GM12878 (cell line): ENCODE results near the gene TRPM3.

Source experiments
- BCLAF1 ChIP-seq: fragments of 450-650 bp; IDR thresholded peaks from 2 replicates; pipeline ENCODE4 v1.6.1; 2017; ENCODE audit warnings: antibody characterized with exemption, mild to moderate bottlenecking, moderate library complexity
- CBFB ChIP-seq: IDR thresholded peaks from 2 replicates; pipeline ENCODE4 v1.6.1; 2016; ENCODE audit warnings: antibody characterized with exemption, low read depth
- EZH2 ChIP-seq: IDR thresholded peaks from 2 replicates; pipeline ENCODE4 v1.6.1; 2012; ENCODE audit warnings: low read depth, mild to moderate bottlenecking, control low read depth, inconsistent platforms, low read length, borderline replicate concordance; ENCODE audit not compliant: control insufficient read depth
- MXI1 ChIP-seq: fragments of 150-350 bp; IDR thresholded peaks from 2 replicates; pipeline ENCODE4 v1.6.1; 2011; ENCODE audit warnings: low read depth, mild to moderate bottlenecking, inconsistent platforms, low read length, improper control_type of control experiment
- POLR2A ChIP-seq: IDR thresholded peaks from 2 replicates; pipeline ENCODE4 v1.6.1; 2011; ENCODE audit warnings: low read depth, mild to moderate bottlenecking, low read length
- RFX5 ChIP-seq: IDR thresholded peaks from 2 replicates; pipeline ENCODE4 v1.6.1; 2011; ENCODE audit warnings: low read depth, low read length, improper control_type of control experiment
- TF ChIP-seq, protein P1 (sequence below), 3 experiments: IDR thresholded peaks in 2 of 3; conservative IDR thresholded peaks in 1 of 3; 2 replicates each; pipeline ENCODE4 v1.5.1; 2011; ENCODE audit warnings: low read depth in 3 of 3, low read length in 3 of 3, mild to moderate bottlenecking in 3 of 3, control low read depth in 2 of 3, moderate library complexity in 2 of 3, inconsistent platforms in 1 of 3, mixed read lengths in 1 of 3; ENCODE audit not compliant: control insufficient read depth in 2 of 3, insufficient read depth in 1 of 3; ENCODE audit errors: extremely low read depth in 1 of 3
- TF ChIP-seq, protein P2 (sequence below): IDR thresholded peaks from 2 replicates; pipeline ENCODE4 v1.6.1; 2012; ENCODE audit warnings: improper control_type of control experiment, low read depth, low read length; ENCODE audit not compliant: insufficient replicate concordance
- TF ChIP-seq, protein P3 (sequence below): IDR thresholded peaks from 2 replicates; pipeline ENCODE4 v1.6.1; 2012; ENCODE audit warnings: mild to moderate bottlenecking, low read depth, low read length

DNA sequence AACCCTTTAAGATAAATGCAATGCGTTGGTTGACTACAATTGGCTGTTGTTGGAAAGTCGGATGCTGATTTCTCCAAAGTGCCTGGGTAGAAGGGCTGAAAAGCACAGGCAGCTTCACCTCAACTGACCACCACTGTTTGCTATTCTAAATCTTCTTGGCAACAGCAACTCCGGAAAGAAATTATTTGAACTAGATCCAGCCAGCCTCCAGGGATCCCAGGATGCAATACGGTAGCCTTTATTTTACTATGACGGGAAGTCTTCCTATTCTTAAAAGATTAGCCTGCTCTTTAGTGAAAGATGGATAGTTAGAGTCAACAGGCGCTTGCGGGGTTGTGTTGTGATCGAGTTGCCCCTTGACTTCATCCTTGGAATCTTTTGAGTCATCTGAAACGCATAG, 628.4 kb downstream of the TRPM3 start:
- no peak for TF ChIP-seq EZH2
- TF ChIP-seq POLR2A = no peak
- no peak for TF ChIP-seq CBFB
- TF ChIP-seq, protein P1, sequence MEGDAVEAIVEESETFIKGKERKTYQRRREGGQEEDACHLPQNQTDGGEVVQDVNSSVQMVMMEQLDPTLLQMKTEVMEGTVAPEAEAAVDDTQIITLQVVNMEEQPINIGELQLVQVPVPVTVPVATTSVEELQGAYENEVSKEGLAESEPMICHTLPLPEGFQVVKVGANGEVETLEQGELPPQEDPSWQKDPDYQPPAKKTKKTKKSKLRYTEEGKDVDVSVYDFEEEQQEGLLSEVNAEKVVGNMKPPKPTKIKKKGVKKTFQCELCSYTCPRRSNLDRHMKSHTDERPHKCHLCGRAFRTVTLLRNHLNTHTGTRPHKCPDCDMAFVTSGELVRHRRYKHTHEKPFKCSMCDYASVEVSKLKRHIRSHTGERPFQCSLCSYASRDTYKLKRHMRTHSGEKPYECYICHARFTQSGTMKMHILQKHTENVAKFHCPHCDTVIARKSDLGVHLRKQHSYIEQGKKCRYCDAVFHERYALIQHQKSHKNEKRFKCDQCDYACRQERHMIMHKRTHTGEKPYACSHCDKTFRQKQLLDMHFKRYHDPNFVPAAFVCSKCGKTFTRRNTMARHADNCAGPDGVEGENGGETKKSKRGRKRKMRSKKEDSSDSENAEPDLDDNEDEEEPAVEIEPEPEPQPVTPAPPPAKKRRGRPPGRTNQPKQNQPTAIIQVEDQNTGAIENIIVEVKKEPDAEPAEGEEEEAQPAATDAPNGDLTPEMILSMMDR (IDR thresholded peaks at IDR 0.05 in 2 of 3, conservative IDR thresholded peaks at IDR 0.05 in 1 of 3; ENCODE audit: control insufficient read depth in 2 of 3, extremely low read depth in 1 of 3, insufficient read depth in 1 of 3, low read depth in 3 of 3, low read length in 3 of 3) = no peak
- TF ChIP-seq, protein P2, sequence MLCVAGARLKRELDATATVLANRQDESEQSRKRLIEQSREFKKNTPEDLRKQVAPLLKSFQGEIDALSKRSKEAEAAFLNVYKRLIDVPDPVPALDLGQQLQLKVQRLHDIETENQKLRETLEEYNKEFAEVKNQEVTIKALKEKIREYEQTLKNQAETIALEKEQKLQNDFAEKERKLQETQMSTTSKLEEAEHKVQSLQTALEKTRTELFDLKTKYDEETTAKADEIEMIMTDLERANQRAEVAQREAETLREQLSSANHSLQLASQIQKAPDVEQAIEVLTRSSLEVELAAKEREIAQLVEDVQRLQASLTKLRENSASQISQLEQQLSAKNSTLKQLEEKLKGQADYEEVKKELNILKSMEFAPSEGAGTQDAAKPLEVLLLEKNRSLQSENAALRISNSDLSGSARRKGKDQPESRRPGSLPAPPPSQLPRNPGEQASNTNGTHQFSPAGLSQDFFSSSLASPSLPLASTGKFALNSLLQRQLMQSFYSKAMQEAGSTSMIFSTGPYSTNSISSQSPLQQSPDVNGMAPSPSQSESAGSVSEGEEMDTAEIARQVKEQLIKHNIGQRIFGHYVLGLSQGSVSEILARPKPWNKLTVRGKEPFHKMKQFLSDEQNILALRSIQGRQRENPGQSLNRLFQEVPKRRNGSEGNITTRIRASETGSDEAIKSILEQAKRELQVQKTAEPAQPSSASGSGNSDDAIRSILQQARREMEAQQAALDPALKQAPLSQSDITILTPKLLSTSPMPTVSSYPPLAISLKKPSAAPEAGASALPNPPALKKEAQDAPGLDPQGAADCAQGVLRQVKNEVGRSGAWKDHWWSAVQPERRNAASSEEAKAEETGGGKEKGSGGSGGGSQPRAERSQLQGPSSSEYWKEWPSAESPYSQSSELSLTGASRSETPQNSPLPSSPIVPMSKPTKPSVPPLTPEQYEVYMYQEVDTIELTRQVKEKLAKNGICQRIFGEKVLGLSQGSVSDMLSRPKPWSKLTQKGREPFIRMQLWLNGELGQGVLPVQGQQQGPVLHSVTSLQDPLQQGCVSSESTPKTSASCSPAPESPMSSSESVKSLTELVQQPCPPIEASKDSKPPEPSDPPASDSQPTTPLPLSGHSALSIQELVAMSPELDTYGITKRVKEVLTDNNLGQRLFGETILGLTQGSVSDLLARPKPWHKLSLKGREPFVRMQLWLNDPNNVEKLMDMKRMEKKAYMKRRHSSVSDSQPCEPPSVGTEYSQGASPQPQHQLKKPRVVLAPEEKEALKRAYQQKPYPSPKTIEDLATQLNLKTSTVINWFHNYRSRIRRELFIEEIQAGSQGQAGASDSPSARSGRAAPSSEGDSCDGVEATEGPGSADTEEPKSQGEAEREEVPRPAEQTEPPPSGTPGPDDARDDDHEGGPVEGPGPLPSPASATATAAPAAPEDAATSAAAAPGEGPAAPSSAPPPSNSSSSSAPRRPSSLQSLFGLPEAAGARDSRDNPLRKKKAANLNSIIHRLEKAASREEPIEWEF = no peak
- no peak for TF ChIP-seq BCLAF1
- TF ChIP-seq MXI1 = no peak
- TF ChIP-seq RFX5 = no peak
- TF ChIP-seq, protein P3, sequence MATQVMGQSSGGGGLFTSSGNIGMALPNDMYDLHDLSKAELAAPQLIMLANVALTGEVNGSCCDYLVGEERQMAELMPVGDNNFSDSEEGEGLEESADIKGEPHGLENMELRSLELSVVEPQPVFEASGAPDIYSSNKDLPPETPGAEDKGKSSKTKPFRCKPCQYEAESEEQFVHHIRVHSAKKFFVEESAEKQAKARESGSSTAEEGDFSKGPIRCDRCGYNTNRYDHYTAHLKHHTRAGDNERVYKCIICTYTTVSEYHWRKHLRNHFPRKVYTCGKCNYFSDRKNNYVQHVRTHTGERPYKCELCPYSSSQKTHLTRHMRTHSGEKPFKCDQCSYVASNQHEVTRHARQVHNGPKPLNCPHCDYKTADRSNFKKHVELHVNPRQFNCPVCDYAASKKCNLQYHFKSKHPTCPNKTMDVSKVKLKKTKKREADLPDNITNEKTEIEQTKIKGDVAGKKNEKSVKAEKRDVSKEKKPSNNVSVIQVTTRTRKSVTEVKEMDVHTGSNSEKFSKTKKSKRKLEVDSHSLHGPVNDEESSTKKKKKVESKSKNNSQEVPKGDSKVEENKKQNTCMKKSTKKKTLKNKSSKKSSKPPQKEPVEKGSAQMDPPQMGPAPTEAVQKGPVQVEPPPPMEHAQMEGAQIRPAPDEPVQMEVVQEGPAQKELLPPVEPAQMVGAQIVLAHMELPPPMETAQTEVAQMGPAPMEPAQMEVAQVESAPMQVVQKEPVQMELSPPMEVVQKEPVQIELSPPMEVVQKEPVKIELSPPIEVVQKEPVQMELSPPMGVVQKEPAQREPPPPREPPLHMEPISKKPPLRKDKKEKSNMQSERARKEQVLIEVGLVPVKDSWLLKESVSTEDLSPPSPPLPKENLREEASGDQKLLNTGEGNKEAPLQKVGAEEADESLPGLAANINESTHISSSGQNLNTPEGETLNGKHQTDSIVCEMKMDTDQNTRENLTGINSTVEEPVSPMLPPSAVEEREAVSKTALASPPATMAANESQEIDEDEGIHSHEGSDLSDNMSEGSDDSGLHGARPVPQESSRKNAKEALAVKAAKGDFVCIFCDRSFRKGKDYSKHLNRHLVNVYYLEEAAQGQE = no peak
